Measurements from ENCODE around the gene PPM1E. TPM values are rescaled to one million over a fixed set of nuclear protein-coding genes. Genes with fewer than 3 reads are reported as not detected.
A peak's percentile ranks its signal among the peaks of the same experiment; 100 is the strongest.

Gene PPM1E
- polyA plus RNA-seq, 1 donor from 2014 or later, result 39.5 TPM

GRCh38 chr17:58918884-58919283 is 163.2 kb downstream of the PPM1E start:
- Histone ChIP-seq H3K9me3 (ENCODE audit: low read length) (no peaks in the 10 kb centered on the region), H3K4me3 (ENCODE audit: low read length) (no peak overlapping the region), H3K27ac (ENCODE audit: low read length) (peak overlapping the region; percentile 29), H4K20me1 (ENCODE audit: insufficient read depth) (no peaks in the 10 kb centered on the region), H3K9ac (ENCODE audit: low read length) (no peak overlapping the region), H2AFZ (ENCODE audit: low read depth, low read length) (no peak overlapping the region), H3K27me3 (ENCODE audit: insufficient read depth, low read depth, low read length) (no peaks in the 10 kb centered on the region), H3F3A (ENCODE audit: insufficient read depth, low read length, poor library complexity, severe bottlenecking) (peaks cover 4% of the 10 kb centered on the region), H3K79me2 (replicated peaks; ENCODE audit: insufficient read depth, low read length) (no peaks in the 10 kb centered on the region), H3K4me2 (ENCODE audit: low read length) (peak overlapping the region; percentile 40), H3K36me3 (ENCODE audit: insufficient read depth, low read length) (no peaks in the 10 kb centered on the region), H3K9me2 (ENCODE audit: insufficient read depth, low read length) (no peaks in the 10 kb centered on the region)
- no peak for TF ChIP-seq POLR2AphosphoS5 (IDR thresholded peaks at IDR 0.05)
- no peak for TF ChIP-seq EP300 (conservative IDR thresholded peaks at IDR 0.05; ENCODE audit: poor library complexity, severe bottlenecking)
- TF ChIP-seq REST (IDR thresholded peaks at IDR 0.05; ENCODE audit: borderline replicate concordance), result no peak
- no peak for TF ChIP-seq EZH2 (IDR thresholded peaks at IDR 0.05; ENCODE audit: borderline replicate concordance, insufficient read depth, low read length, poor library complexity, severe bottlenecking)
- no peak for TF ChIP-seq SMC3 (conservative IDR thresholded peaks at IDR 0.05; ENCODE audit: poor library complexity)
- no peak for TF ChIP-seq TAF1 (IDR thresholded peaks at IDR 0.05; ENCODE audit: low read depth)
- no peak for TF ChIP-seq CTCF (IDR thresholded peaks at IDR 0.05; ENCODE audit: poor library complexity, severe bottlenecking)
- no peak for TF ChIP-seq RAD21 (conservative IDR thresholded peaks at IDR 0.05)
- TF ChIP-seq MXI1 (conservative IDR thresholded peaks at IDR 0.05; ENCODE audit: poor library complexity, severe bottlenecking), result no peak

- Histone ChIP-seq H3K36me3 (ENCODE audit: insufficient read depth, low read length) (no peaks in the 10 kb centered on the region), H3K9me3 (ENCODE audit: low read length) (no peaks in the 10 kb centered on the region), H3K27ac (ENCODE audit: low read length) (no peak overlapping the region), H3K4me2 (ENCODE audit: low read length) (no peak overlapping the region), H2AFZ (ENCODE audit: low read depth, low read length) (no peak overlapping the region), H3K4me3 (ENCODE audit: low read length) (no peak overlapping the region), H3F3A (ENCODE audit: insufficient read depth, low read length, poor library complexity, severe bottlenecking) (peaks cover 4% of the 10 kb centered on the region), H3K27me3 (ENCODE audit: insufficient read depth, low read depth, low read length) (no peaks in the 10 kb centered on the region), H3K79me2 (replicated peaks; ENCODE audit: insufficient read depth, low read length) (no peaks in the 10 kb centered on the region), H3K9me2 (ENCODE audit: insufficient read depth, low read length) (no peaks in the 10 kb centered on the region), H4K20me1 (ENCODE audit: insufficient read depth) (no peaks in the 10 kb centered on the region), H3K9ac (ENCODE audit: low read length) (no peak overlapping the region)
- no peak for TF ChIP-seq REST (IDR thresholded peaks at IDR 0.05; ENCODE audit: borderline replicate concordance)
- TF ChIP-seq POLR2AphosphoS5 (IDR thresholded peaks at IDR 0.05), result no peak
- TF ChIP-seq CTCF (IDR thresholded peaks at IDR 0.05; ENCODE audit: poor library complexity, severe bottlenecking), result no peak
- no peak for TF ChIP-seq RAD21 (conservative IDR thresholded peaks at IDR 0.05)
- TF ChIP-seq MXI1 (conservative IDR thresholded peaks at IDR 0.05; ENCODE audit: poor library complexity, severe bottlenecking), result no peak
- no peak for TF ChIP-seq TAF1 (IDR thresholded peaks at IDR 0.05; ENCODE audit: low read depth)
- no peak for TF ChIP-seq EP300 (conservative IDR thresholded peaks at IDR 0.05; ENCODE audit: poor library complexity, severe bottlenecking)
- TF ChIP-seq SMC3 (conservative IDR thresholded peaks at IDR 0.05; ENCODE audit: poor library complexity), result no peak
- TF ChIP-seq EZH2 (IDR thresholded peaks at IDR 0.05; ENCODE audit: borderline replicate concordance, insufficient read depth, low read length, poor library complexity, severe bottlenecking), result no peak
Observed at GRCh38 chr17:58920773-58921172, 165.1 kb downstream of the PPM1E start.
